Measurements from ENCODE around the gene SPIRE2. TPM values are rescaled to one million over a fixed set of nuclear protein-coding genes. Genes with fewer than 3 reads are reported as not detected.

Gene SPIRE2
- total RNA-seq, 1 donor from 2014 or later = 9.5 TPM

DNA sequence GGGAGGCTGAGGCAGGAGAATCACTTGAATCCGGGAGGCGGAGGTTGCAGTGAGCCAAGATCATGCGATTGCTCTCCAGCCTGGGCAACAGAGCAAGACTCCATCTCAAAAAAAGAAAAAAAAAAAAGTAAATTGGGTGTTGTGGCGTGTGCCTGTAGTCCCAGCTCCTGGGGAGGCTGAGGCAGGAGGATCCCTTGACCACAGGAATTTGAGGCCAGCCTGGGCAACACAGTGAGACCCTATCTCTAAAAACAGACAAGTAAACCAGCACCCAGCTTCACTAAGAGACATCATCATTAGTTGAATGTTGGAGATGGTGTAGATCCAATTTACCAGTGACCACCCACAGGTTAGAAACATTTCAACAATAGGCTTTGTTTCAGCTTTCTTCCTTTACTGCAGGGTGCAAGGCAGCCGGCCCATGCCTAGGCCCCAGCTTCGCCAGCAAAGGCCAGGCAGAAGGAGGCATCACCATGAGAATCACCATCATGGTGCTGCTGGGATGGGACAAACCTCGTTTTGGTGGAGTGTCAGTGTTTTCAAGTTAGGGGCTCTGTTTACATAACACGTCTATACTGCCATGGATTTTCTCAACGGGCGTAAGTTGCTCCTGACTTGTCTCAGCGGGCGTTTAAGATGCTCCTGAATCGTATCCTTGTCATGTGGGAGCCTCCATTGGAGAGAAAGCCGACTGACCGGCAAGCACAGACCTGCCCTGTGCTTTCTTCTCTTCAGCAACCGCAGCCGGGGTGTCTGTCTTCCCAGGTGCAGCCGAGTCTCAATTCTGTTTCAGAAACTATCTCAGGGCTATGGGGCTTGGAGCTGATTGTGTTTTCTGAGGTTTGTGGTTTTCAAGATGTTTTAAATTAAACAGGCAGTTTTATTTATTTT lies 52.4 kb downstream of the SPIRE2 start:
- H3K36me3 ChIP-seq = peaks cover 77% of the 10 kb centered on the region
- no peaks in the 10 kb centered on the region for H3K9me3 ChIP-seq
- DNase-seq (no peak), ATAC-seq (no peak)
- TF ChIP-seq CTCF (IDR thresholded peaks at IDR 0.05) = no peak
- H3K27me3 ChIP-seq = no peaks in the 10 kb centered on the region
- H3K27ac ChIP-seq = no peak overlapping the region
- H3K4me3 ChIP-seq = no peak overlapping the region
- no peaks in the 10 kb centered on the region for H3K4me1 ChIP-seq
- intact Hi-C loops (cut with DNase I) = no loop called here

DNA sequence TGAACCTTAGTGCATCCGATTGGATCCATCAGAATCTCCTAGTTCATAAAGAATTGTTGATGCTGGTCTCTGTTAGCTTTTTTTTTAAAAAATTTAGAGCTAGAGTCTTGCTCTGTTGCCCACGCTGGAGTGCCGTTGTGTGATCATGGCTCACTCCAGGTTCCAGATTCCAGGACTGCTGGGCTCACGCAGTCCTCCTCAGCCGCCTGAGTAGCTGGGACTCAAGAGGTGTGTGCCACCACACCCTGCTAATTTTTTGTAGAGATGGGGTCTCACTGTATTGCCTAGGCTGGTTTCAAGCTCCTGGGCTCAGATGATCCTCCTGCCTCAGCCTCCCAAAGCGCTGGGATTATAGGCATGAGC lies 53.1 kb downstream of the SPIRE2 start:
- DNase-seq = no peak

DNA sequence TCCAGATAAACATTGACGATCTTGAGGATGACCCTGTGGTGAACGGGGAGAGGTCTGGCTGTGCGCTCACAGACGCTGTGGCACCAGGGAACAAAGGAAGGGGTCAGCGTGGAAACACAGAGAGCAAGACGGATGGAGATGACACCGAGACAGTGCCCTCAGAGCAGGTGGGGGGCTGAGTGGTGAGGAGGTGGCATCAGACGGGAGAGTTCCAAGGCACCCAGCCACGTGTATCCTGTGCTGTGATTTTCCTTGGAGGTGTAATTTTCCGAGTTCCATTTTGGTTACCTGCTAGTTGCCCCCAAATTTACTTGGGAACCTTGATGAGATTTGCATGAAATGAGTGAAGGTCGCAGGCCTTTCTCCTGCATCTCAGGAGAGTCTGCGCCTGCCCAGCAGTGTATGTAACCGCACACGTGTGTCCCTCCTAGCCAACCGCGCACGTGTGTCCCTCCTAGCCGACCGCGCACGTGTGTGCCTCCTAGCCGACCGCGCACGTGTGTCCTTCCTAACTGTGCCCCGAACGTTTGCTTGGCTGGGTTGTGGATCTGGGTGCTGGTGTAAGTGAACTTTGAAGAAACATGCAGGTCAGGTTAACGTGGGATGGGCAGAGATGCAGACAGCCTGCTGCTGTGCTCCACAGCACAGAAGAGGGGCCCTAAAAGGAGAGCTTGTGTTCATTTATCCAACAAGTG lies 55.2 kb downstream of the SPIRE2 start:
- Histone ChIP-seq H3K9me3 (no peaks in the 10 kb centered on the region), H3K27me3 (no peaks in the 10 kb centered on the region), H3K27ac (no peak overlapping the region), H3K36me3 (peaks cover 90% of the 10 kb centered on the region), H3K4me3 (no peak overlapping the region), H3K4me1 (no peaks in the 10 kb centered on the region)
- no peak for DNase-seq
- ATAC-seq = peak; percentile 21
- intact Hi-C loops (cut with DNase I) = no loop called here
- TF ChIP-seq CTCF (IDR thresholded peaks at IDR 0.05) = no peak

More for the DNA sequence above, 53.1 kb downstream of the SPIRE2 start:
- H3K4me1 ChIP-seq = no peaks in the 10 kb centered on the region
- no peaks in the 10 kb centered on the region for H3K27me3 ChIP-seq
- no peak for ATAC-seq
- H3K9me3 ChIP-seq = no peaks in the 10 kb centered on the region
- H3K27ac ChIP-seq = no peak overlapping the region
- TF ChIP-seq CTCF (IDR thresholded peaks at IDR 0.05) = no peak
- peaks cover 77% of the 10 kb centered on the region for H3K36me3 ChIP-seq
- no peak overlapping the region for H3K4me3 ChIP-seq
- intact Hi-C loops (cut with DNase I) = no loop called here

- Histone ChIP-seq H3K27me3 (no peaks in the 10 kb centered on the region), H3K4me1 (no peaks in the 10 kb centered on the region), H3K9me3 (no peaks in the 10 kb centered on the region), H3K36me3 (peaks cover 90% of the 10 kb centered on the region), H3K27ac (no peak overlapping the region), H3K4me3 (no peak overlapping the region)
- intact Hi-C loops (cut with DNase I) = no loop called here
- no peak for TF ChIP-seq CTCF (IDR thresholded peaks at IDR 0.05)
- ATAC-seq (peak; percentile 34), DNase-seq (no peak)
These were observed 55.8 kb downstream of the SPIRE2 start for GRCh38 chr16:89884041-89884421.

- H3K9me3 ChIP-seq = no peaks in the 10 kb centered on the region
- intact Hi-C loops (cut with DNase I) = no loop called here
- H3K4me1 ChIP-seq = no peaks in the 10 kb centered on the region
- H3K27ac ChIP-seq = no peak overlapping the region
- DNase-seq = no peak
- no peak for TF ChIP-seq CTCF (IDR thresholded peaks at IDR 0.05)
- H3K4me3 ChIP-seq = no peak overlapping the region
- no peaks in the 10 kb centered on the region for H3K27me3 ChIP-seq
- H3K36me3 ChIP-seq = peaks cover 96% of the 10 kb centered on the region
- no peak for ATAC-seq
These were observed 59.0 kb downstream of the SPIRE2 start for GRCh38 chr16:89887243-89887642.
